Mesendoderm (in vitro differentiated cells): Measurements from ENCODE around the gene LRRC32.

Experiments used
- DNase-seq: peaks from one replicate; pipeline ENCODE4 v3.0.0; 2013
- H2AK5ac ChIP-seq: 2 replicates; pipeline ENCODE4 v1.6.1; 2013; ENCODE audit warnings: low read length, inconsistent platforms
- H2BK120ac ChIP-seq: 2 replicates; pipeline ENCODE4 v1.6.1; 2013; ENCODE audit warnings: low read depth, mild to moderate bottlenecking, low read length, moderate library complexity, mixed read lengths
- H2BK15ac ChIP-seq: replicated peaks from 2 replicates; pipeline ENCODE4 v1.6.1; 2013; ENCODE audit warnings: low read depth, mild to moderate bottlenecking, moderate library complexity
- H2BK5ac ChIP-seq: 2 replicates; pipeline ENCODE4 v1.6.1; 2013; ENCODE audit warnings: low read length, inconsistent platforms
- H3K18ac ChIP-seq: 2 replicates; pipeline ENCODE4 v1.6.1; 2013; ENCODE audit warnings: mild to moderate bottlenecking, low read length, mixed read lengths
- H3K23ac ChIP-seq: one replicate; pipeline ENCODE4 v1.6.1; 2013; ENCODE audit warnings: low read length
- H3K27ac ChIP-seq: 2 replicates; pipeline ENCODE4 v1.5.1; 2013; ENCODE audit warnings: low read depth, mild to moderate bottlenecking, inconsistent platforms, low read length, moderate library complexity
- H3K27me3 ChIP-seq: 2 replicates; pipeline ENCODE4 v1.6.1; 2013; ENCODE audit warnings: low read length, control low read depth, mild to moderate bottlenecking, inconsistent platforms; ENCODE audit not compliant: insufficient read depth, poor library complexity
- H3K36me3 ChIP-seq: 2 replicates; pipeline ENCODE4 v1.6.1; 2013; ENCODE audit warnings: low read length, inconsistent platforms; ENCODE audit not compliant: control insufficient read depth, insufficient read depth
- H3K4ac ChIP-seq: one replicate; pipeline ENCODE4 v1.6.1; 2013; ENCODE audit warnings: low read depth, mild to moderate bottlenecking, low read length, moderate library complexity
- H3K4me1 ChIP-seq: 2 replicates; pipeline ENCODE4 v1.6.1; 2013; ENCODE audit warnings: low read depth, low read length, inconsistent platforms; ENCODE audit not compliant: control insufficient read depth
- H3K4me2 ChIP-seq: 2 replicates; pipeline ENCODE4 v1.6.1; 2013; ENCODE audit warnings: low read length
- H3K4me3 ChIP-seq: 2 replicates; pipeline ENCODE4 v1.5.1; 2013; ENCODE audit warnings: mild to moderate bottlenecking, low read length
- H3K56ac ChIP-seq: one replicate; pipeline ENCODE4 v1.6.1; 2013; ENCODE audit warnings: low read length
- H3K79me1 ChIP-seq: 2 replicates; pipeline ENCODE4 v1.6.1; 2013; ENCODE audit warnings: low read length, inconsistent platforms
- H3K79me2 ChIP-seq: 2 replicates; pipeline ENCODE4 v1.6.1; 2013; ENCODE audit warnings: mild to moderate bottlenecking, low read length; ENCODE audit not compliant: control insufficient read depth, insufficient read depth
- H3K9ac ChIP-seq: 2 replicates; pipeline ENCODE4 v1.6.1; 2013; ENCODE audit warnings: low read length, inconsistent platforms
- H4K5ac ChIP-seq: one replicate; pipeline ENCODE4 v1.6.1; 2013; ENCODE audit warnings: low read length
- H4K8ac ChIP-seq: one replicate; pipeline ENCODE4 v1.6.1; 2013; ENCODE audit warnings: low read depth, mild to moderate bottlenecking, control low read depth, low read length, moderate library complexity
- WGBS: extraction: QIAGEN DNeasy Blood & Tissue Kit; methylation state at CpG from one replicate; pipeline ENCODE4 v1.1.7; 2013; ENCODE audit warnings: low lambda C conversion rate, missing lambda C conversion rate; ENCODE audit not compliant: insufficient coverage; ENCODE audit errors: extremely low coverage; 5-methylcytosine and 5-hydroxymethylcytosine counted together

LRRC32 gene

DNA sequence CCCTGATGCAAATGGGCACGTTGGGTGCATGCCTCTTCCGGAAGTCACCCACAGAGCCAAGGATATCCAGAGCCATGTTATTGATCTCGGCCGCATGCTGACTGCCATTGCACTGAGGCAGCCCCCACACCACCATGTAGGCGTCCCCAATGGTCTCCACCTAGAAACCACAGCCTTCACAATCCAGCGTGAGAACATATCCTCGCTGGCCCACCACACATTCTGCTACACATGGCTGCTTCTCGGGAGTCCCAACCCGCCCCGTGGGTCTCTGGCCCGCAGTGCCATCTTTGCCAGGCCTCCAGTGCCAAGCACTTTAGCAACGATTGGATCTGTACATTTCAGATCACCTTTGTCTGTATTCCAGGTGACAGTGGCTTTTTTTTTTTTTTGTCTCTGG, 26.2 kb upstream of the LRRC32 start:
- Histone ChIP-seq H3K56ac (no peak overlapping the region), H3K4me1 (no peaks in the 10 kb centered on the region), H3K4me3 (no peak overlapping the region), H3K4me2 (no peak overlapping the region), H3K79me1 (no peaks in the 10 kb centered on the region), H2BK5ac (no peak overlapping the region), H2BK120ac (no peak overlapping the region), H3K79me2 (no peaks in the 10 kb centered on the region), H2AK5ac (no peak overlapping the region), H2BK15ac (no peak overlapping the region), H3K36me3 (no peaks in the 10 kb centered on the region), H3K27me3 (no peaks in the 10 kb centered on the region), H3K9ac (no peak overlapping the region), H3K23ac (no peak overlapping the region), H3K27ac (no peak overlapping the region), H4K8ac (no peak overlapping the region), H3K18ac (no peak overlapping the region), H4K5ac (no peak overlapping the region), H3K4ac (no peak overlapping the region)
- no CpG with 5 or more reads among the region's 12 CpGs for WGBS
- DNase-seq: no peak

DNA sequence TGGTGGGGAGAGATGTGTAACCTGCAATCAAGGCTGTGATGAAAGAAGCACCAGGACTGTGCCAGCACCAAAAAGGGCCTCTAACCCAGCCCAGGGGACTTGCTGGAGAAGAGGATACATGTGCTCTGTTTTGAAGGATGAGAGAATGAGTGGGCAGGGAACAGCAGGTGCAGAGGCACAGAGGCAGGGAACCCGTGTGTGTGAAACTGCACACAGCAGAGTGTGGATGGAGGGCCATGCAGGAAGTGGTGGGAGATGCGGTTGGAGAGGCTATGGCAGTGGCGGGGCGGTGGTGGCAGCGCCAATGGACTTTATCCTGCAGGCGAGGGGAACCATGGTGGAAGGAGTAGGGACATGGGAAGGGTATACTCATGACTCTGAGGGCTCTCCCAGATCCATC, 25.2 kb upstream of the LRRC32 start:
- no peak overlapping the region for H3K9ac ChIP-seq
- no peaks in the 10 kb centered on the region for H3K36me3 ChIP-seq
- no peak overlapping the region for H3K4ac ChIP-seq
- no peak overlapping the region for H3K4me3 ChIP-seq
- H3K27me3 ChIP-seq: no peaks in the 10 kb centered on the region
- H2AK5ac ChIP-seq: no peak overlapping the region
- H3K23ac ChIP-seq: no peak overlapping the region
- no peak overlapping the region for H2BK5ac ChIP-seq
- H2BK120ac ChIP-seq: no peak overlapping the region
- DNase-seq: no peak
- H3K79me2 ChIP-seq: no peaks in the 10 kb centered on the region
- H3K4me1 ChIP-seq: no peaks in the 10 kb centered on the region
- H3K27ac ChIP-seq: no peak overlapping the region
- H3K79me1 ChIP-seq: no peaks in the 10 kb centered on the region
- H3K56ac ChIP-seq: no peak overlapping the region
- H3K18ac ChIP-seq: no peak overlapping the region
- H3K4me2 ChIP-seq: no peak overlapping the region
- H2BK15ac ChIP-seq: no peak overlapping the region
- no CpG with 5 or more reads among the region's 6 CpGs for WGBS
- no peak overlapping the region for H4K5ac ChIP-seq
- no peak overlapping the region for H4K8ac ChIP-seq

DNA sequence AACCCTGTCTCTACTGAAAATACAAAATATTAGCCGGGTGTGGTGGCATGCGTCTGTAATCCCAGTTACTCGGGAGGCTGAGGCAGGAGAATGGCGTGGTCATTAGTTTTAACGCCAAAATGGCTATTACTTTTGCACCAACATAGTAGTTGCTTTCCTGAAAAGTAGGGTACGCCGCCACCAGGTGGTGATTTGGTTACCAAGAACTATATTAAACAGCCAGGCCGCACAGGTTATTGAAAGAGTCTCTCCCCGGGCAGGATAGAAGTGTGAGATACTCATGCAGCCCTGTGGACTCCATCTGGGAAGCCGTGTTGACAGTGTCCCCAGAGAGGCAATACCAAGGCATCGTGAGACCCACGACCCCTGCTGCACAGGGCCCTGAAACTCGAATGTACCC, 24.6 kb upstream of the LRRC32 start:
- WGBS: no CpG with 5 or more reads among the region's 13 CpGs
- Histone ChIP-seq H3K56ac (no peak overlapping the region), H3K4me2 (no peak overlapping the region), H3K79me1 (no peaks in the 10 kb centered on the region), H3K23ac (no peak overlapping the region), H2BK15ac (no peak overlapping the region), H3K27me3 (no peaks in the 10 kb centered on the region), H3K4me3 (no peak overlapping the region), H2AK5ac (no peak overlapping the region), H2BK5ac (no peak overlapping the region), H3K9ac (no peak overlapping the region), H3K4me1 (no peaks in the 10 kb centered on the region), H3K79me2 (no peaks in the 10 kb centered on the region), H2BK120ac (no peak overlapping the region), H4K5ac (no peak overlapping the region), H3K36me3 (no peaks in the 10 kb centered on the region), H3K18ac (no peak overlapping the region), H3K4ac (no peak overlapping the region), H4K8ac (no peak overlapping the region), H3K27ac (no peak overlapping the region)
- no peak for DNase-seq

DNA sequence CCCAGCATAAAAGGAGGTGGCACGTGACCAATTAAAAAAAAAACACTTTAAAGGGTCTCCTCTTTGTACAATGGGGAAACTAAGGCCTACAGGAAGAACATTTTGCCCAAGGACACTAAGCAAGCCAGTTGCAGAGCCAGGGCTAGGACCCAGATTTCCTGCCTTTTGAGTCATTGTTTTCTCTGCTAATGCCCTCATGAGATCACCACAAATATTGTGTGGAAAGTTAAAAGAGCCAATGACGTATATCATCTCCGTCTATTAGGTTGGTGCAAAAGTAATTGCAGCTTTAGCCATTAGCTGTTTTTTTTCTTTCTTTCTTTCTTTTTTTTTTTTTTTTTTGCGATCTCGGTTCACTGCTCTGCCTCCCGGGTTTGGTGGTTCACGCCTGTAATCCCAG, 24.1 kb upstream of the LRRC32 start:
- H2AK5ac ChIP-seq: no peak overlapping the region
- no peaks in the 10 kb centered on the region for H3K79me2 ChIP-seq
- no peaks in the 10 kb centered on the region for H3K27me3 ChIP-seq
- no peak overlapping the region for H4K8ac ChIP-seq
- H3K79me1 ChIP-seq: no peaks in the 10 kb centered on the region
- H2BK120ac ChIP-seq: no peak overlapping the region
- H2BK5ac ChIP-seq: no peak overlapping the region
- H2BK15ac ChIP-seq: no peak overlapping the region
- H3K4me3 ChIP-seq: no peak overlapping the region
- H3K23ac ChIP-seq: no peak overlapping the region
- H3K9ac ChIP-seq: no peak overlapping the region
- H3K27ac ChIP-seq: no peak overlapping the region
- no peak overlapping the region for H3K18ac ChIP-seq
- no peak for DNase-seq
- no peak overlapping the region for H3K56ac ChIP-seq
- WGBS: no CpG with 5 or more reads among the region's 7 CpGs
- no peak overlapping the region for H3K4me2 ChIP-seq
- no peaks in the 10 kb centered on the region for H3K36me3 ChIP-seq
- H3K4ac ChIP-seq: no peak overlapping the region
- H4K5ac ChIP-seq: no peak overlapping the region
- H3K4me1 ChIP-seq: no peaks in the 10 kb centered on the region

DNA sequence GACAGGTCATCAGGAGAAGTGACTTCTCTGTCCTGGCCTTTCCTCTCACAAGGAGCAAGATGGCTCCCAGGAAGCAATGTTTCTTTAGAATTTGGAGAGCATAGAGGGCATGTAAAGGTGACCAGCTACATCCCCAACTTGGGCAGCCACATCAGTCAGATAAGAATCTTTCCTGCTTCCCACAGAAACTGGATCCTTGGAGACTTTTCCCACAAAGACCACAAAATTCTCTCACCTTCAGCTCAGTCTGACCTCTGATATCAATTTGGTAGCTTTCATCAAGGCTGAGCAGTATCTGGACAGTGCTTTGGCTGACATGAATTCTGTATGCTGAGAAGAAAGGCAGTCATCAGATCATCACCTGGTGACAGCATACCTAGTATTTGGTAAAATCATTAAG, 23.3 kb upstream of the LRRC32 start:
- no peak overlapping the region for H3K9ac ChIP-seq
- H2AK5ac ChIP-seq: no peak overlapping the region
- no peak overlapping the region for H4K8ac ChIP-seq
- no peak overlapping the region for H3K4me3 ChIP-seq
- H3K4me2 ChIP-seq: no peak overlapping the region
- no peak overlapping the region for H3K23ac ChIP-seq
- no peaks in the 10 kb centered on the region for H3K27me3 ChIP-seq
- H3K36me3 ChIP-seq: no peaks in the 10 kb centered on the region
- H2BK5ac ChIP-seq: no peak overlapping the region
- H3K18ac ChIP-seq: no peak overlapping the region
- H3K27ac ChIP-seq: no peak overlapping the region
- DNase-seq: no peak
- H3K56ac ChIP-seq: no peak overlapping the region
- H3K79me2 ChIP-seq: no peaks in the 10 kb centered on the region
- no peak overlapping the region for H2BK120ac ChIP-seq
- H3K4ac ChIP-seq: no peak overlapping the region
- no peak overlapping the region for H2BK15ac ChIP-seq
- H4K5ac ChIP-seq: no peak overlapping the region
- H3K79me1 ChIP-seq: no peaks in the 10 kb centered on the region
- no peaks in the 10 kb centered on the region for H3K4me1 ChIP-seq

DNA sequence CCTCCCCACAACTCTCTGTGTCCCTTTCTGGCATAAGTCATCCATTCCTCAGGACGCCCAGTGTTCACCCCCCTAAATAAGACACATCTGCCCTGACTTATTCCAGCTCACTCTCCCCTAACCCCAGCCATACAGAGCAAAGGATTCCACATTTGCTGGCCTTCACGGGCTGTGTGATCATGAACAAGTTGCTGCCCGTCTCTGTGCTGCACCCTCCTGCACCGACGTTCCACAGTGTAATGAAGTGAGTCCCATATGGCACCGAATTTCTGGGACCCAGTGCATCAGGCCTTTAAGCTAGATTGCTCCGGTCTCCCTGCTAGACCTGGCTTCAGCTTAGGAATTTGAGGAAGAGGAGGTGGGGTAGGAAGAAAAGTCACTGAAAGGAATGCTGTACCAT, 22.4 kb upstream of the LRRC32 start:
- no peaks in the 10 kb centered on the region for H3K27me3 ChIP-seq
- no peak overlapping the region for H3K27ac ChIP-seq
- no peaks in the 10 kb centered on the region for H3K36me3 ChIP-seq
- no peaks in the 10 kb centered on the region for H3K79me2 ChIP-seq
- no CpG with 5 or more reads among the region's 7 CpGs for WGBS
- H2AK5ac ChIP-seq: no peak overlapping the region
- H3K23ac ChIP-seq: no peak overlapping the region
- H2BK5ac ChIP-seq: no peak overlapping the region
- H3K4me1 ChIP-seq: no peaks in the 10 kb centered on the region
- no peak for DNase-seq
- no peak overlapping the region for H4K5ac ChIP-seq
- no peak overlapping the region for H2BK15ac ChIP-seq
- no peak overlapping the region for H3K18ac ChIP-seq
- no peak overlapping the region for H3K4me3 ChIP-seq
- no peak overlapping the region for H3K9ac ChIP-seq
- no peak overlapping the region for H3K4ac ChIP-seq
- no peak overlapping the region for H3K56ac ChIP-seq
- no peak overlapping the region for H3K4me2 ChIP-seq
- no peak overlapping the region for H2BK120ac ChIP-seq
- H4K8ac ChIP-seq: no peak overlapping the region
- no peaks in the 10 kb centered on the region for H3K79me1 ChIP-seq
